Stimulated activated CD4-positive, alpha-beta T cell treated with anti-CD3 and anti-CD28 coated beads, Interleukin-1b, Interleukin-23, amount 100 ng/mL, for 24 hours (primary cell): ENCODE data around the gene SLC25A24.
A peak's percentile ranks its signal among the peaks of the same experiment; 100 is the strongest.

Experiments used
- DNase-seq, 4 experiments: peaks; one replicate each; pipeline ENCODE4 v3.0.0-alpha.2; 2020; ENCODE audit warnings: low read depth in 4 of 4, low spot score in 1 of 4

Gene SLC25A24

DNA sequence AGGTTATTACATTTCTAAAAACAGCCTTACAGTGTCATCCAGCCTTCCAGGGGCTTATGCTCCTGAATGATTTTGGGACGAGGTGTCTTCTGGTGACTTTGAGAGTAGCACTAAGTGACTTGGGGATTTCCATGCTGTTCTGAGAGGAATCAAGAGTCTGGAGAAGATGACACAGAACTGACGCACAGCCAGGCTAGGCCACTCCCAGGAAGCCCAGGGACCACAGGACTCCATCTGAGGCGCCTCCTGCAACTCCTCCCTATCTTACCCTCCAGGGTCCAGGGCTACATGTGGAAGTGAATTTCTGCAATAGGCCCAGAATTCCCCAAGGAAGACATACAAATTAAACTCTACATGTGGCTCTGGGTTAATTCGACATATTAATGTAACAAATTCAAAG lies 92.5 kb downstream of the SLC25A24 start:
- peak in 2 of 4 experiments; percentile 25 to 30 for DNase-seq

DNA sequence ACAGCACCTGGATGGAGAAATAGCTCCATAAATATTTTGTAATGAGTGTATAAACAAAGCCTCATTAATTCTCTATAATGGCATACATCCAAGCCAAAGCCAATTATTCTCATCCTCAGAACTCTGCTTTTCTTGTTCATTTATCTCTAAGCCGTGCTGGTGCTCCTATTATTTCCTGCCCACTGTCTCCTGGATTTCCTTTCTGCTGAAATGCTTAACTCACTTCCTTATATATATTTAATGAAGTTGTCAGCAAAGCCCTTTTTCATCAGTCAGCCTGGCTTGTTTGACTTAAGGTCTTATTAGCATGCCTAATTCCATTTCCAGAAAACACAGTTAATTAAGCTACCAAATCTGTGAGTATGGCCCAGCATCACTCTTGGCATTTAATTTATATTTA lies 93.4 kb downstream of the SLC25A24 start:
- DNase-seq, result no peak

DNA sequence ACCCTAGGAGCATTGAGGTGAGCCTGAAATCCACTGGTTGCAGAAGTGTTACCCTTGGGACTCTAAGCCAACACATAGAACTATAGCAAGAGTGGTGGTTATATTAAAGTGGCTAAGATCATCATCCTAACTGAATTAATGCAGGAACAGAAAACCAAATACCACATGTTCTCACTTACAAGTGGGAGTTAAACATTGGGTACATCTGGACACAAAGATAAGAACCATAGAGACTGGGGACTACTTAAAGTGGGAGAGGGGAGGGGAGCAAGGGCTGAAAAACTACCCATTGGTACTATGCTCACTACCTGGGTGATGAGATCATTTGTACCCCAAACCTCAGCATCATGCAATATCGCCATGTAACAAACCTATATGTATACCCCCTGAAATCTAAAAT lies 100.0 kb downstream of the SLC25A24 start:
- DNase-seq, result no peak

DNA sequence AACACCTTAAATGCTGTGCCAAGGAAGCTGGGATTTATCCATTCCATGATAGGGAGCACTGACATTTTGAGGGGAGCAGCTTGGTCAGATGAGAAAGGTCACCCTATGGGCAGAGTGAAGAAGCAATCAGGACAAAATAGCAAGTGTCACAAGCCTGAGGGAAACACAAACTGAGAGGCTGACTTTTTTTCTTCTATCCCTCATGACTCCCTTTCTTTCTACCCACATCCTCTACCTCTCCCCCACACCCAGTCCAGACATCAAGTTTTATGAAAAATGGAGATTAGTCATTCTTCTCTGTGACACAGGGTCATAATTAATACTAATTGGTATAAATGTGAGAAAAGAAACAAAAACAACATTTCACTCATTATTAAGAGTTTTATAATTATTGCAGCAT lies 103.1 kb downstream of the SLC25A24 start:
- DNase-seq, result no peak

DNA sequence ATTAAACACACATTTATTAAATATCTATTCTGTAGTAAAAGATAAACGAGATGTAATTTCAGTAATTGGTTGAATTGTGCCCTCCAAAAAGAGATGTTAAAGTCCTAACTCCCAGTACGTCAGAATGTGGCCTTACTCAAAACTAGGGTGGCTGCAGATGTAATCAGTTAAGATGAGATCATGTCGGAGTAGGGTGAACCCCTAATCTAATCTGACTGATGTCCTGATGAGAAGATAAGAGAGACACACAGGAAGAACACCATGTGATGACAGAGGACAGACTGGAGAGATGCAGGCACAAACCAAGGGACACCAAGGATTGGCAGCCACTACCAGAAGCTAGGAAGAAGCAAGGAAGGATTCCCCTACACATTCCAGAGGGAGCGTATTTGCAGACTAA lies 104.1 kb downstream of the SLC25A24 start:
- DNase-seq, result no peak

DNA sequence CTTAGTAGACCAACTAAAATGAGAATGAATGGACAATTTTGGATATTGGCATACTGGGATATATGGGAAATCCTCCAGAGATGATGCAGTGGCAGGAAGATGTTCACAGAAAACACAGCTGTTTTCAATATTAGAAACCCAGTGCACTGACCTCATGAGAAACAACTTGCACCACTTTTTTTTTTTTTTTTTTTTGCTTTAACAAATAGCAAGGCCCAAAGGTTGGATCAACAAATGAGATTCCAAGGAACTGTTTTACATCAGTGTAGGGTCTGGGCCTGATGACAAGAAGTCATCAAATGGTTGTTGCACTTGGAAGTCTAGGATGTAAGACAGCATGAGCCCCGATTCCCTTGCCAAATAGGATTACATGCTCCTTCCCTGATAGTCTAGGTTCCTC lies 110.7 kb downstream of the SLC25A24 start:
- no peak for DNase-seq

DNA sequence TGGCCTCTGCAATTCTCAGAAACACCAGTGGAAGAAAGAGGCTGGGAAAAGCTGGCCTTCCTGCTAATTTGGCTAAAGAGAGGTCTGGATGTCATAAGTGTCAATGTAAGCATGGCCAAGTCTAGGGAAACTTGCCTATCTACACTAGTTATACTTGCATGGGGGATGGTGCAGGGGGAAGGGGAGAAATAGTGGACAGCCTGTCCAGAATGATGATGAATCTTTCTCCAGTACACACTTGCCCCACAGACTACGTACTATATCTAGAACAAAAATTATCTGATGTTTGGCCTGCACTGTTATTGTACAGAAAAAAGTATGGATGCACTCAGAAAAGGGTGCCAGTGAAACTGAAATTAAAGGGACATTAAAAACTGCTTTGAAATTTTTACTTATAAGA lies 114.5 kb downstream of the SLC25A24 start:
- DNase-seq, result no peak

DNA sequence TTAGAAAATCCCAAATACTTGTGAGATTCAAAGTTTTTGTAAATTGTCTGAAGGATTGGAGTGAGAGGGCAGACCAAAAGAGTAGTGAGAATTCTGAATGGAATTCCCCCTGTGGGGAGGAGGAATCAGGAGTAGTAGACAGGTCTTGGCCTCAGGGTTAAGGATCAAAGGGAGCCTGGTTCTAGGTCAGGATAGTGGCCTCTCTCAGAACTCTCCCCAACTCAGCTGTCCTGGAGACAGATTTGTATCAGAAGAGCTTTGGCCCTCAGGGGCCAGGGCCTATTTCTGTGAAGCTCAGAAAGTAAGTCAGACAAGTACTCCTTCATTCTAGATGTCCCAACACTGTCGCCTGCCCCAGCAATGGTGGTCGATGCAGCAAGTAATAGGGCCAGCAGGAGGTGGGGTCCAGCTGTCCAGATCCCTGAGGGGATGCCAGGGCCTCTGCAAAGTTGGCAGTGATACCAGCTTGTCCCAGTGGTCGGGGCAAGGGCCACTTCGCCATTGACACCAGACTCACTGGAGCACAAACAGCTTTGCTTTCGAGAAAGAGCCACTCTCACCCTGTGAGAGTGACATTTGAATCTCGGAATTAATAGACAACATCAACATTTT lies 115.2 kb downstream of the SLC25A24 start:
- no peak for DNase-seq
